ENCODE results near the gene TNP1.
A peak's percentile ranks its signal among the peaks of the same experiment; 100 is the strongest.

Gene TNP1

DNA sequence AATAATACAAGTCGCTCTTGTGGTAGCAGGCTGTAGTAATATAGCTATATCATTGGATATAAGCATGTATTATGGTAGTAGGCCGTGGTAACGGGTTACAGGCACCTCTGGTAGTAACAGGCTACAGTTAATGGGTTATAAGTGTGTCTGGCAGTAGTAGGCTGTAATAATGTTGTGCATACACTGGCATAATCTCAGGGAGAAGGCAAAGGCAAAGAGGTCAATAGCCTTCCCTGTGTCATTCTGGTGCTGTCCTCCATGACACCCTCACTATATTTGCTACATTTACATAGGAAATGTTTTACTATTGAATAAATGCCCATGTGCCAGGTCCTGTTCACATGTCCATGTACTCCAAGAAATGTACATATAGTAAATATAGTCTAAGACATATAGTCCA, 12.8 kb upstream of the TNP1 start:
- no peak for DNase-seq

DNA sequence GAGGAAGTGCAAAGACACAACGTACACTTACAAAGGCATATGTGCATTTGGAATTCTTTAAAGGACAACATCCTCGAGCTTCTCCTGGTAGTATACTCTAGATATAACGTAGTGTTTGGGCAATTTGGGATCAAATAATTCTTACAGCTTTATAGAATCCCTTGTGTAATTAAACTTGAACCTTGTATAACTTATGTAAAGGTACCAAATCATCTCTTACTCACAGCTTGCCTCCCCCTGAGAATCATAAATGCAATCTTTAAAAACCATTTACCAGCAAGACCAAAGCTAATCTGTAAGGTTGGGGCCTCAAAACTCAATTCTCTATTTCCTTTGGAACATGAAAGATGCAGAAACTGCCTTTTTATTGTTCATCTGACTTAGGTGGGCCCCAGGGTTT, 12.2 kb upstream of the TNP1 start:
- DNase-seq = no peak

DNA sequence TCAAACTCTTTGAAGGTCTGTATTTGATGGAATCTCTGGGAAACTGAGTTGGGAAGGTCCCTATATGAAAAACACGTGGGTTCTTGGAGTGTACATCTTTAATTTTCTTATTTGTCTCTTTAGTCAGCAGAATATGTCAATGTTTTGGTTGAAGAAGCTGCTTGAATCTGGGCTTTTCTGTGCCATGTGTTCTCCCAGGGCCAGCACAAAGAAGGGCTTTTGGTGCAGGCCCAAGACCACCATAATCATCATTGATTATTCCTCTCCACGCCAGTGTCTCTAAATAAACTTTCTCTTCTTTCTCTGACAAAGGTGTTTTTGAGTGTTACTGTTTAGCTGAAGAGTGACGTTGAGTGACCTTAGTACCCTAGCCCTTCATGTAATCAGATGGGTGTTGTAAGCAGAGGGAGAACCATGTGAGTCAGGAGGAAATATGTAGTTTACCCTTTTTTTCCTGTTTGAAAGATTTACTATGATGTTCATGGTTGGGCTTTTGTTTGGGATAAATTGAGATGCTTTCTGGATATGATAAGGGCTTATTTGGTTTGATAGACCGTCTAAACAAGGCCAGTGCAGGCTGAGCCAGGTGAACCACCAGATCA, 11.6 kb upstream of the TNP1 start:
- DNase-seq = no peak

GRCh38 chr2:216870508-216871332, 10.9 kb upstream of the TNP1 start:
- no peak for DNase-seq

GRCh38 chr2:216866515-216867095, 6.7 kb upstream of the TNP1 start:
- DNase-seq = no peak

- no peak for DNase-seq
Measured at GRCh38 chr2:216865658-216866057, 5.8 kb upstream of the TNP1 start.

- no peak for DNase-seq
Measured at GRCh38 chr2:216863946-216864345, 4.1 kb upstream of the TNP1 start.

GRCh38 chr2:216862628-216863398, 2.9 kb upstream of the TNP1 start:
- no peak for DNase-seq

GRCh38 chr2:216860426-216861137, 718 bp upstream of the TNP1 start:
- no peak for DNase-seq

- DNase-seq = no peak
Measured at GRCh38 chr2:216858312-216858711, 1.6 kb downstream of the TNP1 start.

DNA sequence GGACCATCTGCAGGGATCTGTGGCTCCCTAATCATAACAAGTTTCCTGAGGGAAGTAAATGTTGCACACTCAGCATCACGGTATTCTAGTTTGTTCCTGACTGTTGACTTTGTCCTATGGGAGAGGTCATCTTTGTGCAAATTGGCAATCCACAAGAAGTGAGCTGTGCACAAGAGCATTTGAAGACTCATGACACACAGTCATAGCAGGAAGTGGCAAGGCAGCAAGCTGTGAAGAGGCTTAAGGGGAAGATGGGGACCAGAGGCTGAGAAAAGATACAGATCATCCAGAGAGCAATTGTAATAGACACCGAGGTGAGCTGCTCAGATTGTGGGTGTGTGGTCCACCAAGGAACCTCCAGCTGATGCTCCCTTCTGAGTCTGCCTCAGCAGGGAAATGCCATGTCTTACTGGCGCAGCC, 2.7 kb downstream of the TNP1 start:
- DNase-seq = peak in 1 of 4 experiments; percentile 7

- no peak for DNase-seq
Measured at GRCh38 chr2:216856406-216857065, 3.3 kb downstream of the TNP1 start.

DNA sequence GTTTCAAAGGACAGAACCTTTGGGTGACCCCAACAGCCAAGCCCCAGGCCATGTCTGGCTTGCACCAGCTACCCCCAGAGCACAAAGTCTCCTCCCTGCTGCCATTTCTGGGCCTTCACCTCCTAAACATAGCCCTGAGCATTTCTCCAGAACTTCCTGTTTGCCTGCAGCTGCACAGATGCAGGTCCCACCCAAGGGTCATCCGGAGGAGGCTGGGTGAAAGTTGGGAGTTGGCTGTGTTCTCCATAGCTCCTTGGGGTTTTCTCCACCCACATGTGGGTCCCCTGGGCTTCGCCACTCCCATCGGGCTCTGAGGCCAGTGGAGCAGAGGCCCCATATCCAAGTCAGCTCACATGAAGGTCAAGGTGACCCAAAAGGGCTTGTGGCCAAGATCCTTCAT, 4.3 kb downstream of the TNP1 start:
- no peak for DNase-seq

DNA sequence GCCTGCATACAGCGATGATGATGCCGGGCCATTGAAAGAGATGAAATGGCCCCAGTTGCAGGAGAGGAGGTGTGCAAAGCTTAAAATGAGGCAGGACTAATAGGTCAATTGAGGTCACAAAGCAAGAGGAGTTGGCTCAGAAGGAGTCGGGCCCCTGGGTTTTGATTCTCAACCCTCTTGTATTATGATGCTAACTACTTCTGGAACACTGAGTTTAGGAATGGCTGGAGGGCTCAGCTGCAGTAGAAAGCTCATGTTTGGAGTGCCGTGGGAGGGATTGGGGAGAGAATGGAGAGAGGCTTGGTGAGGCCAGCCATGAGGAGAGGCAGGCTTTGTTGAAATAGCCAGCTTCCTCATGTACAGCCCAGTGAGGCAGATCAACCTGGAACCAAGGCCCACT, 4.8 kb downstream of the TNP1 start:
- DNase-seq = no peak

GRCh38 chr2:216851486-216852090, 8.3 kb downstream of the TNP1 start:
- no peak for DNase-seq

GRCh38 chr2:216850665-216851322, 9.1 kb downstream of the TNP1 start:
- DNase-seq = no peak

GRCh38 chr2:216849987-216850386, 9.9 kb downstream of the TNP1 start:
- peak in 1 of 4 experiments; percentile 24 for DNase-seq

GRCh38 chr2:216845426-216845825, 14.4 kb downstream of the TNP1 start:
- no peak for DNase-seq

DNA sequence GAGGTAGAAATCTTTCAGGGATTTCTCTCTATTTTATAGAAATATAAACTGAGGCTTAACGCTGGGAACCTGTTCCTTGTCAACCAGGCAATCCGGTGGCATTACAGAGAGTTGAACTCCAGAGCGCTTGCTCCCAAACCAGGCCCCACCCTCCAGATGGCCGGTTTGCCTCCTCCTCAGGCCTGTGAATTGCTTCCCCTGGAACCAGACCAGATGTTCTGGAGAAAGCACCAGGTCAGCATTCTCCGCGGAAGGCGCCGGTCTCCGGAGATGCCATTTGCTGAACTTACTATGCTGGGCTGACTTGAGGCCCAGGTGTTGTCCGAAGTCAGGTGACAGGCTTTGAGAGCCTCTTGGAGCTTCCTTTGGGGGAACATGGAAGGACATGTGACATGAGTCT, 17.2 kb downstream of the TNP1 start:
- DNase-seq = no peak

- no peak for DNase-seq
Measured at GRCh38 chr2:216839688-216840087, 20.2 kb downstream of the TNP1 start.

- DNase-seq = no peak
Measured at GRCh38 chr2:216838151-216838550, 21.7 kb downstream of the TNP1 start.
